GM12872 (cell line): Measurements from ENCODE around the gene RPS6KA2.
A peak's percentile ranks its signal among the peaks of the same experiment; 100 is the strongest.

Experiments used
- CTCF ChIP-seq: IDR thresholded peaks from 3 replicates; pipeline ENCODE4 v1.5.1; 2011; ENCODE audit warnings: low read depth, mild to moderate bottlenecking, low read length, moderate library complexity; ENCODE audit not compliant: insufficient read depth

Gene RPS6KA2

DNA sequence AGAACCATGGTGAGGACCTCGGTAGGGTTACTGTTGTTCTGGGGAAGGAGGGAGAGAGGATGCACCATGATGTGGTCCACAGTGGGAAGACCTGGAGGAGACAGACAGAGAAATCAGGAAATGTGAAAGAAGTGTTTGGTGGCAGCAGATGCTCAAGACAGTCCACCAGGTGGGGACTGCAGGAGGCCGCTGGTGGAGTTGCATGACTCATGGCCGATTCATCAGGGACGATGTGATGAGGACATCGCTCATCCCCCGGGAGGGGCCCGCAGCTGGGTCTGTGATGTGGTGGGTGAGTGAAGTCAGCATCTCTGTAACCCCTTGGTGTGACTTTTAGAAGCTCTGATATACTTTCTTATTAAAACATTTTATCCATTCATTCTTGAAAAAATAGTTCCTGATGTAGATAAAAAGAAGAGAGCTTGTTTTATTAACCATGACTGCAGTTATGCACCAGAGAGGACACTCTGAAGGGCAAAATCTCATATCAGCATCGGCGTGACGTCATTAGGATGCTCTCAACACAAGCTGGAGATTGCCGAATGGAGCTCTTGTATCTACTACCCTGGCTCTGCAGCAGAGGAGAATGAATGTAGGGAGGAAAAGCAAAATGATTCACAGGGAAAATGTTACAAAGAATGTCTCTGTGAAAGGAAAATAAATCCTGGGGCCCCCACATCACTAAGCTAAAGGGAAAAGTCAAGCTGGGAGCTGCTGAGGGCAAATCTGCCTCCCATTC is 111.8 kb downstream of the RPS6KA2 start:
- TF ChIP-seq CTCF = no peak

GRCh38 chr6:166514196-166514595 is 112.9 kb downstream of the RPS6KA2 start:
- TF ChIP-seq CTCF = no peak

DNA sequence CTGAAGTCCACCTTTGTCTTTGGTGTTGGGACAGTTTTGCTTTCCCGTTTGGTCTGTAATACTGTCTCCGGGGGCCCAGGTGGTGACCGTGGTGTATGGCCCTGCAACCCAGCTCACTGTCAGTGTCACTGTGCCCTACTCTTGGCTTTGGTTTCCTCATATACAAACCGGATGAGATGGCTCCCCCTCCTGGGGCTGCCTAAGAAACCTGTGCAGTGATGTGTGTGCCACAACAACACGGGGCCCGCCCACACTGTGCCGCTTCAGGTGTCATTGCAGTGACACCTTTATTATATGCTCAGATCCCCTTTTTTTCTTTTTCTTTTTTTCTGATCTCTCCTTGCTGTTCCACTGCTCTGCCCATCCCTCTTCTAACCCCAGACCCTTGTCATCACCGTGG is 114.5 kb downstream of the RPS6KA2 start:
- TF ChIP-seq CTCF = peak; percentile 43; the same call in 2 of the 3 replicates

GRCh38 chr6:166511316-166511715 is 115.7 kb downstream of the RPS6KA2 start:
- TF ChIP-seq CTCF = no peak

DNA sequence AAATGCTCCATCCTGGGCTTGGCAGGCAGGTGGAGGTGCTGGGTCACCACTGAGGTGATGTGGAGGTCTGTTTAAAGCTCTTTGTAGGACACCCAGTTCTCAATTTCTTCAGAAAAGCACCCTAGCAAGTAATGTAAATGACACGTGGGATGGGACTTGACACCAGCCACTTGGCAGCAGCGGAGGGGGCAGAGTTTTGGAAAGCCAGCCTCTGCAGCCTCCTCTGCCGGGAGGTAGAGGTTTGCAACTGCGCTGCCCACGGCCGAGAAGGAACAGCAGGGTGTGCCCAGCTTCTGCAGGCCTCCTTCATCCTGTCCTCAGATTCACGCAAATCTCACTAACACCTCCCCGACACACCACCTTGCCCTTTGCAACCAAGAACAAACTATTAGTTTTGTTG is 117.9 kb downstream of the RPS6KA2 start:
- no peak for TF ChIP-seq CTCF

DNA sequence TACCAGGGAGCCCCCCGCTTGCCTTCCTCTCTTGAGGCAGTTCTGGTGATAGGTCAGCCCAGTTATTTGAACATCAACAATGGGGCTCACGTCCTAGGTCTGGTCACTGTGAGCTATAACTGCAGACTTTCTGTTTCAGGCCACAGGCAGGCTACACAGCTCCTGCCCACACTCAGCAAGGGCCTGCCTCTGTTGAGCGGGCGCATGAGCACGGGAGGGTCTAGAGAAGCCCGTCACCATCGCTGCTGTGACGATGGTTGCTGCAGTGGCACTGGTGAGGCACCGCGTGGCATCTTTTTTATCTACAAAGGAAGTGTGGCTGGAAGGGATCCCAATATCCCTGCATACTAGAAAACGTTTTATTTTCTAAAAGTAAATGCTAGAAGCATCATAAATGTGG is 118.3 kb downstream of the RPS6KA2 start:
- no peak for TF ChIP-seq CTCF

DNA sequence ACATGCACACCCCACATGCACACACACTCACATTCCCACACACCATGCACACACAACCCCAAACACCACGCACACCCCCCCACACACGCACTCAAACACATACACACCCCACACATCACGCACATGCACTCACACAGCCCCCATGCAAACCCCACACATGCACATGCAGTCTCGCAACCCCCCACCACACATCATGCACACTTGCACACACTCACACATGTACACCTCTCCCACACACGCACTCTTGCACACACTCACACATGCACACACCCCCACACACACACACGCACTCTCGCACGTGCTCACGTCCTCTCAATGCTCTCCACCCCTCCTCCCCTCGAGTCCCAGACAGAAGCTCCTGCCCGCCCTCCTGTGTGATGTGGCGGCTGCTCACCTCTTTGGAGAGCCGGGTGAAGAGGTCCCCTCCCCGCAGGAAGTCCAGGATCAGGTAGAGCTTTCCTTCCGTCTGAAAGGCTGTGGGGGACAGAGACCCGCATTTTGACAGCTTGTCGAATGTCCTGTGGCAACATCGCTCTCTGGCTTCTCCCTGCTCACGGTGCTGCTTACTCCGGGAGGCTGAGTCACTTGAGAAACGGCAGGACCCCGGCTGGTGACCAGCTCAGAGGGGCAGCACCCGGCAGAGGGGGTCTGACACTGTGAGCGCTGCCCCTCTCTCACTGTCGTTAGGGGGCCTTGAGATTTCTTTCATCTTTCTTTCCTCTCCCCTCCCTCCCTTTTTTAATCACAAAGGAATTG is 119.1 kb downstream of the RPS6KA2 start:
- no peak for TF ChIP-seq CTCF
